ENCODE data around the gene TPO. TPM values are rescaled to one million over a fixed set of nuclear protein-coding genes. Genes with fewer than 3 reads are reported as not detected.

The TPO gene
- total RNA-seq, 2 experiments from 2014 or later, result not detected

GRCh38 chr2:1498176-1498575 is 84.9 kb downstream of the TPO start:
- Mint-ChIP-seq H3K36me3 (ENCODE audit: low read depth) (no peaks in the 10 kb centered on the region), H3K4me1 (ENCODE audit: low read depth) (no peaks in the 10 kb centered on the region), H3K9me3 (no peaks in the 10 kb centered on the region), H3K27ac (no peak overlapping the region), H3K27me3 (no peaks in the 10 kb centered on the region), H3K4me3 (no peak overlapping the region)
- CTCF ChIA-PET, result no interaction called here
- ATAC-seq, result no peak
- intact Hi-C loops (cut with micrococcal nuclease), result no loop called here
- POLR2A ChIA-PET, result no interaction called here
- DNase-seq, result no peak
- TF ChIP-seq CTCF (IDR thresholded peaks at IDR 0.05), result no peak

- H3K36me3 Mint-ChIP-seq (ENCODE audit: low read depth), result no peaks in the 10 kb centered on the region
- POLR2A ChIA-PET, result no interaction called here
- intact Hi-C loops (cut with micrococcal nuclease), result no loop called here
- no peaks in the 10 kb centered on the region for H3K9me3 Mint-ChIP-seq
- DNase-seq, result no peak
- TF ChIP-seq CTCF (IDR thresholded peaks at IDR 0.05), result no peak
- H3K4me1 Mint-ChIP-seq (ENCODE audit: low read depth), result no peaks in the 10 kb centered on the region
- H3K27ac Mint-ChIP-seq, result no peak overlapping the region
- no peak for ATAC-seq
- H3K4me3 Mint-ChIP-seq, result no peak overlapping the region
- CTCF ChIA-PET, result no interaction called here
- no peaks in the 10 kb centered on the region for H3K27me3 Mint-ChIP-seq
Observed at GRCh38 chr2:1499033-1499795, 86.0 kb downstream of the TPO start.

- DNase-seq, result no peak
- Mint-ChIP-seq H3K27ac (no peak overlapping the region), H3K36me3 (ENCODE audit: low read depth) (no peaks in the 10 kb centered on the region)
Observed at GRCh38 chr2:1501038-1501851, 88.0 kb downstream of the TPO start.

GRCh38 chr2:1501991-1502390 is 88.7 kb downstream of the TPO start:
- CTCF ChIA-PET, result interaction anchor here (1.4 kb wide), 1 partner anchor 49 kb away, joined by 3 read pairs; no protein-coding TSS in a partner anchor
- no peak for TF ChIP-seq CTCF (IDR thresholded peaks at IDR 0.05)
- no peak for DNase-seq
- H3K27ac Mint-ChIP-seq, result no peak overlapping the region
- H3K9me3 Mint-ChIP-seq, result no peaks in the 10 kb centered on the region
- H3K4me1 Mint-ChIP-seq (ENCODE audit: low read depth), result no peaks in the 10 kb centered on the region
- POLR2A ChIA-PET, result no interaction called here
- intact Hi-C loops (cut with micrococcal nuclease), result no loop called here
- H3K27me3 Mint-ChIP-seq, result no peaks in the 10 kb centered on the region
- H3K4me3 Mint-ChIP-seq, result no peak overlapping the region
- ATAC-seq, result no peak
- no peaks in the 10 kb centered on the region for H3K36me3 Mint-ChIP-seq (ENCODE audit: low read depth)

More at GRCh38 chr2:1501038-1501851, 88.0 kb downstream of the TPO start:
- Mint-ChIP-seq H3K4me3 (no peak overlapping the region), H3K27me3 (no peaks in the 10 kb centered on the region), H3K4me1 (ENCODE audit: low read depth) (no peaks in the 10 kb centered on the region), H3K9me3 (no peaks in the 10 kb centered on the region)
- TF ChIP-seq CTCF (IDR thresholded peaks at IDR 0.05), result no peak
- no peak for ATAC-seq
- ChIA-PET POLR2A (no interaction called here), CTCF (no interaction called here)
- intact Hi-C loops (cut with micrococcal nuclease), result no loop called here

- POLR2A ChIA-PET, result no interaction called here
- no peak for ATAC-seq
- Mint-ChIP-seq H3K4me3 (no peak overlapping the region), H3K27ac (no peak overlapping the region), H3K4me1 (ENCODE audit: low read depth) (no peaks in the 10 kb centered on the region), H3K27me3 (no peaks in the 10 kb centered on the region), H3K9me3 (no peaks in the 10 kb centered on the region), H3K36me3 (ENCODE audit: low read depth) (no peaks in the 10 kb centered on the region)
- TF ChIP-seq CTCF (IDR thresholded peaks at IDR 0.05), result no peak
- CTCF ChIA-PET, result interaction anchor here (1.4 kb wide), 1 partner anchor 48 kb away, joined by 3 read pairs; no protein-coding TSS in a partner anchor
- intact Hi-C loops (cut with micrococcal nuclease), result no loop called here
- no peak for DNase-seq
Observed at GRCh38 chr2:1502891-1503304, 89.6 kb downstream of the TPO start.

Data from activated CD8-positive, alpha-beta T cell treated with anti-CD3 and anti-CD28 coated beads for 36 hours (primary cell).